Ishikawa (cell line): Measurements from ENCODE around the gene ALPI.

Experiments used
- EP300 ChIP-seq: IDR thresholded peaks from 2 replicates; pipeline ENCODE4 v1.6.1; 2012; ENCODE audit warnings: borderline replicate concordance
- TAF1 ChIP-seq: IDR thresholded peaks from 2 replicates; pipeline ENCODE4 v1.6.1; 2012; ENCODE audit warnings: low read depth, mild to moderate bottlenecking
- TCF12 ChIP-seq: IDR thresholded peaks from 2 replicates; pipeline ENCODE4 v1.6.1; 2012; ENCODE audit warnings: low read depth
- ZBTB7A ChIP-seq: IDR thresholded peaks from 2 replicates; pipeline ENCODE4 v1.6.1; 2012; ENCODE audit warnings: low read depth

- TF ChIP-seq TCF12 (no peak), TAF1 (no peak), ZBTB7A (no peak), EP300 (no peak)
Measured at GRCh38 chr2:232501331-232501771, 45.4 kb downstream of the ALPI start.
